SK-N-SH treated with all-trans-retinoic acid at 6 μM for 48 hours (cell line): Measurements from ENCODE around the gene MCEMP1.

Source experiments
- ATAC-seq: fragments of 200-7000 bp; cut with Tn5 transposase; 3 replicates; pipeline ENCODE4 v1.9.1; 2020; ENCODE audit warnings: mild to moderate bottlenecking, moderate library complexity
- BACH2 ChIP-seq: fragments of 250-450 bp; sonication (Bioruptor Pico); IDR thresholded peaks from 2 replicates; pipeline ENCODE4 v1.9.0; 2021; ENCODE audit warnings: mild to moderate bottlenecking, borderline replicate concordance
- CREB5 ChIP-seq: fragments of 250-450 bp; sonication (Bioruptor Pico); IDR thresholded peaks from 2 replicates; pipeline ENCODE4 v1.5.1; 2020; ENCODE audit warnings: low read depth, mild to moderate bottlenecking, moderate library complexity
- CSDC2 ChIP-seq: fragments of 250-450 bp; sonication (Bioruptor Pico); IDR thresholded peaks from 2 replicates; pipeline ENCODE4 v1.5.0; 2020; ENCODE audit warnings: mild to moderate bottlenecking, moderate library complexity
- CSRNP3 ChIP-seq: fragments of 250-450 bp; sonication (Bioruptor Pico); IDR thresholded peaks from 2 replicates; pipeline ENCODE4 v1.5.1; 2021; ENCODE audit warnings: mild to moderate bottlenecking, moderate library complexity
- ESRRG ChIP-seq: fragments of 250-450 bp; sonication (Bioruptor Pico); IDR thresholded peaks from 2 replicates; pipeline ENCODE4 v1.6.1; 2021; ENCODE audit warnings: mild to moderate bottlenecking
- GLIS3 ChIP-seq: fragments of 250-450 bp; sonication (Bioruptor Pico); IDR thresholded peaks from 2 replicates; pipeline ENCODE4 v1.5.0; 2020; ENCODE audit warnings: mild to moderate bottlenecking, moderate library complexity
- ISL1 ChIP-seq: fragments of 250-450 bp; sonication (Bioruptor Pico); IDR thresholded peaks from 2 replicates; pipeline ENCODE4 v2.1.2; 2022; ENCODE audit warnings: mild to moderate bottlenecking, moderate library complexity
- OSR1 ChIP-seq: fragments of 250-450 bp; sonication (Bioruptor Pico); IDR thresholded peaks from 2 replicates; pipeline ENCODE4 v1.8.0; 2022; ENCODE audit warnings: moderate library complexity, mild to moderate bottlenecking, inconsistent platforms
- PATZ1 ChIP-seq: fragments of 250-450 bp; sonication (Bioruptor Pico); IDR thresholded peaks from 2 replicates; pipeline ENCODE4 v1.8.0; 2020; ENCODE audit warnings: mild to moderate bottlenecking, moderate library complexity, borderline replicate concordance
- POU6F1 ChIP-seq: fragments of 250-450 bp; sonication (Bioruptor Pico); IDR thresholded peaks from 2 replicates; pipeline ENCODE4 v1.8.0; 2021; ENCODE audit warnings: low read depth, mild to moderate bottlenecking, moderate library complexity, borderline replicate concordance
- PPARA ChIP-seq: fragments of 250-450 bp; sonication (Bioruptor Pico); IDR thresholded peaks from 2 replicates; pipeline ENCODE4 v1.5.0; 2020; ENCODE audit warnings: mild to moderate bottlenecking, borderline replicate concordance
- RARB ChIP-seq: fragments of 250-450 bp; sonication (Bioruptor Pico); IDR thresholded peaks from 2 replicates; pipeline ENCODE4 v1.8.0; 2021; ENCODE audit warnings: mild to moderate bottlenecking, moderate library complexity
- SNAI2 ChIP-seq: fragments of 250-450 bp; sonication (Bioruptor Pico); IDR thresholded peaks from 2 replicates; pipeline ENCODE4 v1.5.0; 2020; ENCODE audit warnings: mild to moderate bottlenecking, moderate library complexity
- TCF4 ChIP-seq: fragments of 250-450 bp; sonication (Bioruptor Pico); IDR thresholded peaks from 2 replicates; pipeline ENCODE4 v1.8.0; 2021; ENCODE audit warnings: mild to moderate bottlenecking, moderate library complexity, borderline replicate concordance
- TOX ChIP-seq: fragments of 250-450 bp; sonication (Bioruptor Pico); IDR thresholded peaks from 2 replicates; pipeline ENCODE4 v1.8.0; 2021; ENCODE audit warnings: mild to moderate bottlenecking, moderate library complexity, borderline replicate concordance
- TSHZ2 ChIP-seq: fragments of 250-450 bp; sonication (Bioruptor Pico); IDR thresholded peaks from 2 replicates; pipeline ENCODE4 v1.5.0; 2020; ENCODE audit warnings: mild to moderate bottlenecking, moderate library complexity
- ZC3H10 ChIP-seq: fragments of 250-450 bp; sonication (Bioruptor Pico); IDR thresholded peaks from 2 replicates; pipeline ENCODE4 v1.5.1; 2021; ENCODE audit warnings: mild to moderate bottlenecking, moderate library complexity
- ZFP3 ChIP-seq: fragments of 250-450 bp; sonication (Bioruptor Pico); IDR thresholded peaks from 2 replicates; pipeline ENCODE4 v1.5.0; 2020; ENCODE audit warnings: mild to moderate bottlenecking, moderate library complexity
- ZFP30 ChIP-seq: fragments of 450-650 bp; formaldehyde crosslinking; IDR thresholded peaks from 2 replicates; pipeline ENCODE4 v1.5.0; 2022; ENCODE audit warnings: mild to moderate bottlenecking, moderate library complexity
- ZNF565 ChIP-seq: fragments of 450-650 bp; formaldehyde crosslinking; conservative IDR thresholded peaks from 2 replicates; pipeline ENCODE4 v1.5.0; 2020; ENCODE audit warnings: low read depth, mild to moderate bottlenecking, moderate library complexity
- ZNF70 ChIP-seq: fragments of 450-650 bp; formaldehyde crosslinking; IDR thresholded peaks from 2 replicates; pipeline ENCODE4 v1.5.0; 2020; ENCODE audit warnings: mild to moderate bottlenecking, moderate library complexity
- ZNF8 ChIP-seq: fragments of 450-650 bp; formaldehyde crosslinking; IDR thresholded peaks from 2 replicates; pipeline ENCODE4 v1.5.0; 2020; ENCODE audit warnings: mild to moderate bottlenecking, moderate library complexity

The MCEMP1 gene

GRCh38 chr19:7676854-7677253, at the start of gene MCEMP1:
Gene MCEMP1 (plus strand): TSS chr19:7677090. CDS start chr19:7677121, 31 bp downstream.
- ATAC-seq: no peak
- TF ChIP-seq CSDC2 (CRISPR knock-in tag): no peak
- no peak for TF ChIP-seq ZNF565 (CRISPR knock-in tag)
- no peak for TF ChIP-seq TCF4 (CRISPR knock-in tag)
- TF ChIP-seq, all 23 proteins: peak for 0

- ATAC-seq: no peak
- TF ChIP-seq PPARA (CRISPR knock-in tag) (no peak), ZC3H10 (CRISPR knock-in tag) (no peak), ZFP3 (CRISPR knock-in tag) (no peak), OSR1 (no peak), CSDC2 (CRISPR knock-in tag) (no peak), ZNF8 (CRISPR knock-in tag) (no peak), ZFP30 (CRISPR knock-in tag) (no peak), TSHZ2 (CRISPR knock-in tag) (no peak), BACH2 (no peak), GLIS3 (CRISPR knock-in tag) (no peak), TOX (no peak), CSRNP3 (CRISPR knock-in tag) (no peak), RARB (CRISPR knock-in tag) (no peak)
Measured at GRCh38 chr19:7627166-7627565, 49.7 kb upstream of the MCEMP1 start.

GRCh38 chr19:7628589-7629311, 48.1 kb upstream of the MCEMP1 start:
- no peak for ATAC-seq
- TF ChIP-seq BACH2 (no peak), TCF4 (CRISPR knock-in tag) (no peak), ZNF70 (CRISPR knock-in tag) (no peak), ISL1 (no peak), PATZ1 (CRISPR knock-in tag) (no peak), ZFP30 (CRISPR knock-in tag) (no peak), TSHZ2 (CRISPR knock-in tag) (no peak), ZC3H10 (CRISPR knock-in tag) (no peak), CREB5 (no peak), ZNF8 (CRISPR knock-in tag) (no peak), GLIS3 (CRISPR knock-in tag) (no peak), CSRNP3 (CRISPR knock-in tag) (no peak), ZNF565 (CRISPR knock-in tag) (no peak), OSR1 (no peak), ESRRG (no peak), POU6F1 (CRISPR knock-in tag) (no peak), CSDC2 (CRISPR knock-in tag) (no peak), ZFP3 (CRISPR knock-in tag) (no peak), TOX (no peak), SNAI2 (CRISPR knock-in tag) (no peak)
- TF ChIP-seq, all 23 proteins: peak for 0
